Nucleus accumbens (tissue), 56 donors: ENCODE measurements around the gene HDAC7.
A peak's percentile ranks its signal among the peaks of the same experiment; 100 is the strongest.
"Not testable (repeated sequence)": the region's sequence is repeated elsewhere in the genome, so short reads cannot be mapped to it uniquely, and the experiment has no call there.

Experiments
- DNase-seq, 56 donors: peaks; one replicate each; lab custom pipeline; 2025; lab: John Stamatoyannopoulos, UW

The HDAC7 gene

GRCh38 chr12:47816403-47817271 is 3.1 kb downstream of the HDAC7 start:
- DNase-seq, result no peak

GRCh38 chr12:47815447-47815846 is 4.3 kb downstream of the HDAC7 start:
- not testable (repeated sequence) for DNase-seq

- DNase-seq, result no peak
These were observed 5.0 kb downstream of the HDAC7 start for GRCh38 chr12:47814539-47815170.

GRCh38 chr12:47813511-47814196 is 6.0 kb downstream of the HDAC7 start:
- peak in 1 of 56 donors; percentile 34 for DNase-seq

GRCh38 chr12:47812797-47813510 is 6.7 kb downstream of the HDAC7 start:
- peak in 45 of 56 donors; percentile 11 to 78 (median 50) for DNase-seq

GRCh38 chr12:47811581-47812484 is 7.9 kb downstream of the HDAC7 start:
- DNase-seq, result peak in 9 of 56 donors; percentile 10 to 35 (median 25)

GRCh38 chr12:47811072-47811396 is 8.7 kb downstream of the HDAC7 start:
- DNase-seq, result peak in 1 of 56 donors; percentile 21

GRCh38 chr12:47809518-47809917 is 10.2 kb downstream of the HDAC7 start:
- not testable (repeated sequence) for DNase-seq

- no peak for DNase-seq
These were observed 10.9 kb downstream of the HDAC7 start for GRCh38 chr12:47808574-47809365.

- peak in 17 of 56 donors; percentile 15 to 62 (median 32) for DNase-seq
These were observed 11.7 kb downstream of the HDAC7 start for GRCh38 chr12:47808050-47808449.

GRCh38 chr12:47807338-47807737 is 12.4 kb downstream of the HDAC7 start:
- no peak for DNase-seq

- DNase-seq, result no peak
These were observed 14.3 kb downstream of the HDAC7 start for GRCh38 chr12:47805417-47805816.

- DNase-seq, result no peak
These were observed 15.5 kb downstream of the HDAC7 start for GRCh38 chr12:47804171-47804570.

GRCh38 chr12:47803191-47803875 is 16.4 kb downstream of the HDAC7 start:
- no peak for DNase-seq

GRCh38 chr12:47802312-47802711 is 17.4 kb downstream of the HDAC7 start:
- DNase-seq, result no peak

GRCh38 chr12:47801904-47802246 is 17.8 kb downstream of the HDAC7 start:
- DNase-seq, result no peak

- DNase-seq, result peak in 3 of 56 donors; percentile 12 to 34 (median 23)
These were observed 18.4 kb downstream of the HDAC7 start for GRCh38 chr12:47801170-47801903.

- DNase-seq, result no peak
These were observed 19.1 kb downstream of the HDAC7 start for GRCh38 chr12:47800582-47800981.
